NCI-H1930 (cell line): Measurements from ENCODE around the gene CITED2.

Experiments
- DNase-seq, 2 experiments: peaks; one replicate each; lab custom pipeline; 2025; lab: John Stamatoyannopoulos, UW

The CITED2 gene

DNA sequence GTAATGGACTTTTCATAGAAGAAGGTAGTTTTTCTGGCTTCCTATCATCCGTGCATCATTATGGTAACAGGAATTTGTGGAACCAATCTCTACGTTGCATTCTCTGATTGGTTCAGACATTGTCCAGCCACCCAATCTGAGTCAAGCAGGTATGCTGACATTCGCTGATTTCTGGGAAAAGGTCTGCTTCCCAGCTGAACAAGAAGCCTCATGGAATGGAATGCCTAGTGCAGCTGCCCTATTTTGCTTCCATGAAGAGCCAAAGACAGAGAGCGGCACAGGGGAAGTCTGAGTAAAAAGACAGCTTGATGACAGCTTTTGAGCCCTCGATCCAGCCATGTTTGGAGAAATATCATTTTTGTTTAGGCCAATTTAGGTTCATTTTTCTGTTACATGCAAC, 44.1 kb downstream of the CITED2 start:
- DNase-seq, result no peak

DNA sequence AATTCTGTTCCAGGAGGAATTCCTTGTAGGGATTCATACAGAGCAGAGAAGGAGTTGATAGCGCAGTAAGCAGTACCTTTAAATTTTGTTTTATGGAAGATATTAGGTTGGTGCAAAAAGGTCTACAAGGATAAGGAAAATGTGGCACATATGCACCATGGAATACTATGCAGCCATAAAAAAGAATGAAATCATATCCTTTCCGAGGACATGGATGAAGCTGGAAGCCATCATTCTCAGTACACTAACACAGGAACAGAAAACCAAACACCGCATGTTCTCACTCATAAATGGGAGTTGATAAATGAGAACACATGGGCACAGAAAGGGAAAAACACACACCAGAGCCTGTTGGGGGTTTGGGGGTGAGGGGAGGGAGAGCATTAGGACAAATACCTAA, 45.2 kb downstream of the CITED2 start:
- DNase-seq, result no peak

DNA sequence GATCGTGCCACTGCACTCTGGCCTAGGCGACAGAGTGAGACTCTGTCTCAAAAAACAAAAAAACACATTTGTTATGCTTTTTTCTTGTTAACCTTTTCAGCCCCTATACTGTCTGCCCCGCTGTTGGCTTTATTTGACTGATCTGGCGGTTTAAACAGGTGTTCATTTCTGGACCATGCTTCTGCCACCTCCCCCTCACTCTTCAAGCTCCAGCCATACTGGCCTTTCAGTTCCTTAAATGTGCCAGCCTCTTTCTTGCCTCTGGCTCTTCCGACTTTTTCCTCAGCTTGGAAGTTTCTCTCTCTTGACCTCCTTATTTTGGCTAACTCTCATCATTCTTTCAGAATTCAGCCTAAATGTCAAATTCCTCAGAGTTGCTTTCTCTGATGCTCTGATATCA, 47.4 kb downstream of the CITED2 start:
- no peak for DNase-seq

DNA sequence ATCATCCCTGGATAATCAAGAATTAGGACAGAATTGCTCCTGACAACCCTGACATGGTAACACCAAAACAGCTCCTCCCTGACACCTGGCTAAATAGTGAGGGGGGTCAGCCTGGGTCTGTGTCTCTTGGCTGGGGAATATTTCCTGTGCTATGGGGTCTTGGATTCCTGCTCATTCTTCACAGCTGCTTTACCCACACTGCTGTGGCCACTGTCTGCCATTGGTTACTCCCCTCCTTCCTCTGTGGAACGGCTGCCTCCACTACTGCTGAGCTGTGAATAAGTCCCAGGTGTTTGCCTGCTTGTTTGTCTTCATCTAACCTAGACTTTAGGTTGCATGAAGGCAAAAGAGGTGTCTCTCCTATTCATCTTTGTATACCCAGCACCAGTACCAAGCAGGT, 48.8 kb downstream of the CITED2 start:
- DNase-seq, result no peak

DNA sequence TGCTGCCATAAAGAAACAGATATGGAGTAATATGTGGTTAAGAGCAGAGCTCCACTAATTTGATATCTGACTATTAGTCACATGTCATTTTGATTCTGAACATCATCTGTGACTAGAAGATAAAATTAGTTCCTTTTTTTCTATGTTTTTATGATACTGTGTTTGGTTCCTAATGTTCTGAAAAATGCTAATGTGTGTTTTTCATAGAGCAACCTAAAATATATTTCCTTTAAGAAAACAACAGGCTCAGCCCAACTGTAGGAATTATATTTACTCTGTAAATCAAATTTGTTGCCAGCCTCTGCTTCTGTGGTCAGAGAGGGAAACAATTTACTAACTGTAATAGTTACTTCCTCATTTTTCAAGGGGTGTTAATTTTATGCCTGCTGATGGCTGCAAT, 49.3 kb downstream of the CITED2 start:
- no peak for DNase-seq

DNA sequence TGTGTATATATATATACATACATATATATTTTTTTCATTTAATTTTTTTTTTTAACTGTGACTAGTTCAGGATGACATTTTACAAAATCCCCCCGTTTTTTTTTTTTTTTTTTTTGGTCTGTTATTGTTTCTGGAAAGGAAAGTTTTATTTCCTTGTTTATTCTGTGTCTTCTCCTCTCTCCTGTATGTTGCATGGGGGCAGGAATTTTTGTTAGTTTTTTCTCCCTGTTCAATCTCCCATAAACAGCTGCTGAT, 50.2 kb downstream of the CITED2 start:
- DNase-seq, result no peak

DNA sequence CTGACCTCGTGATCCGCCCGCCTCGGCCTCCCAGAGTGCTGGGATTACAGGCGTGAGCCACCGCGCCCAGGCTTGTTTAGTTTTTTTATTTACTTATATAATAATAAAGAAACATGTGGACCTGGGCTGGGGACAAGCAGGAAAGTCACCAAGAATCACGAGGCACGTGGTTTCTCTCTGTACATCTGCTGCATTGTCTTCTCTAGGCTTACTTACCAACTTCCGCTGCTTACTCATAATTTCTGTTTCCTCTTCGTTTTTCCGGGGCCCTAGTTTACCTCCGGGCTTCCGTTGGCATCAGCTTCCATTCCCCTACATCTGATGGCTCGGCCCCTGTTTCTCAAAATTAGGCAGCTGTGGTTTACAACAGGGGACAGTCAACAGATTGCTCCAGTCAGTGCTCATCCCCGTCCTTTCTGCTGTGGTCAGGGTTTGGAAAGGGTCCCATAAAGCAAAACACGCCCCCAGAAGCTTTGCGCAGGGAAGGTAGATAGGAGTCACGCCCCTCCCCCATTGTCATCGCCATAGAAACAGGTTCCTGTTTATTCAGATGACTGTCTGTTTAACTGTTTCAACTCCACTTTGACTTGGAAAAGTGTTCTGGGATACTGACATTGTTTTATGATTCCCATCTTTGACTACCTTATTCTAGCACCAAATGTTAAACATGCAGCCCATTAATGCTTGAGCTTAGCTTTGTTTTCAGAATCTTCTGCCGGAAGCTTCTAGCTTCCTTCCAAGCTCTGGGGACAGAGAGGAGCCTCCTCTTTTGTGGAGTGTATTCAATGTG, 50.7 kb downstream of the CITED2 start:
- no peak for DNase-seq
